HepG2 (cell line): Measurements from ENCODE around the gene HHIPL2.

ENCODE experiments used
- FOXJ3 ChIP-seq: sonication (generic); formaldehyde crosslinking; IDR thresholded peaks from 2 replicates; pipeline ENCODE4 v1.4.0; 2020; ENCODE audit warnings: missing genetic modification reagents, mild to moderate bottlenecking, borderline replicate concordance
- KAT7 ChIP-seq: IDR thresholded peaks from 2 replicates; pipeline ENCODE4 v1.6.1; 2018; ENCODE audit warnings: borderline replicate concordance, missing compliant biosample characterization
- MAFK ChIP-seq, 2 experiments: IDR thresholded peaks in 1 of 2; conservative IDR thresholded peaks in 1 of 2; 2 replicates each; pipeline ENCODE4 v1.6.1; 2011; ENCODE audit warnings: improper control_type of control experiment in 2 of 2, low read length in 2 of 2
- MEIS2 ChIP-seq: sonication (generic); formaldehyde crosslinking; IDR thresholded peaks from 2 replicates; pipeline ENCODE4 v1.9.0; 2021; ENCODE audit warnings: mild to moderate bottlenecking, missing genetic modification reagents
- MXD4 ChIP-seq: IDR thresholded peaks from 2 replicates; pipeline ENCODE4 v1.6.1; 2016; ENCODE audit warnings: mild to moderate bottlenecking, missing biosample characterization, missing genetic modification reagents
- POLR2AphosphoS5 ChIP-seq: IDR thresholded peaks from 2 replicates; pipeline ENCODE4 v1.6.1; 2012; ENCODE audit warnings: low read depth, low read length
- TCF7 ChIP-seq: sonication (generic); IDR thresholded peaks from 2 replicates; pipeline ENCODE4 v1.6.1; 2016; ENCODE audit warnings: antibody characterized with exemption, low read depth
- TGIF2 ChIP-seq: IDR thresholded peaks from 2 replicates; pipeline ENCODE4 v1.6.1; 2016; ENCODE audit warnings: control low read depth, missing compliant biosample characterization
- ZNF224 ChIP-seq: sonication (generic); formaldehyde crosslinking; IDR thresholded peaks from 2 replicates; pipeline ENCODE4 v1.5.0; 2020; ENCODE audit warnings: mild to moderate bottlenecking, missing genetic modification reagents
- TF ChIP-seq, protein P1 (sequence below): sonication (generic); formaldehyde crosslinking; IDR thresholded peaks from 2 replicates; pipeline ENCODE4 v1.5.0; 2020; ENCODE audit warnings: mild to moderate bottlenecking, missing genetic modification reagents, moderate library complexity
- TF ChIP-seq, protein P2 (sequence below): sonication (generic); formaldehyde crosslinking; IDR thresholded peaks from 2 replicates; pipeline ENCODE4 v1.4.0; 2020; ENCODE audit warnings: missing genetic modification reagents, mild to moderate bottlenecking, borderline replicate concordance

DNA sequence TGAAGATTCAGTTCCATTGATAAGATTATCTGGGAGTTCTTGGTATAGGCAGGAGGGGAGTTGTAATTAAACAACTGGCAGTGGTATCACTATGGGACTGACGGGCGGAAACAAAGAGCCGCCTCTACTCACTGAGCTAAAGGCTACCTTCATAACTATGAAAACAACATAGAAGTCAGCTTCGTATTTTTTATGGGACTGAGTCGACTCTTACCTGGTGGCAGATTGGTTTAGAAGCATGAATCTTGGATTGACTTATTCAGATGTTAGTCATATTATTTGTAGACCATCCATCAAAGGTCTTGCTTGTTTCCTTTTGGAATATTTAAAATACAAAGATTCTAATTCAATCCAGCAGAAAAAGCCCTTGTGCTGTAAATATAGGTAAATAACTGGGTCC, 6.3 kb upstream of the HHIPL2 start:
- TF ChIP-seq, protein P1, sequence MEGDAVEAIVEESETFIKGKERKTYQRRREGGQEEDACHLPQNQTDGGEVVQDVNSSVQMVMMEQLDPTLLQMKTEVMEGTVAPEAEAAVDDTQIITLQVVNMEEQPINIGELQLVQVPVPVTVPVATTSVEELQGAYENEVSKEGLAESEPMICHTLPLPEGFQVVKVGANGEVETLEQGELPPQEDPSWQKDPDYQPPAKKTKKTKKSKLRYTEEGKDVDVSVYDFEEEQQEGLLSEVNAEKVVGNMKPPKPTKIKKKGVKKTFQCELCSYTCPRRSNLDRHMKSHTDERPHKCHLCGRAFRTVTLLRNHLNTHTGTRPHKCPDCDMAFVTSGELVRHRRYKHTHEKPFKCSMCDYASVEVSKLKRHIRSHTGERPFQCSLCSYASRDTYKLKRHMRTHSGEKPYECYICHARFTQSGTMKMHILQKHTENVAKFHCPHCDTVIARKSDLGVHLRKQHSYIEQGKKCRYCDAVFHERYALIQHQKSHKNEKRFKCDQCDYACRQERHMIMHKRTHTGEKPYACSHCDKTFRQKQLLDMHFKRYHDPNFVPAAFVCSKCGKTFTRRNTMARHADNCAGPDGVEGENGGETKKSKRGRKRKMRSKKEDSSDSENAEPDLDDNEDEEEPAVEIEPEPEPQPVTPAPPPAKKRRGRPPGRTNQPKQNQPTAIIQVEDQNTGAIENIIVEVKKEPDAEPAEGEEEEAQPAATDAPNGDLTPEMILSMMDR (CRISPR knock-in tag): no peak
- TF ChIP-seq MEIS2 (CRISPR knock-in tag) (no peak), MXD4 (CRISPR knock-in tag) (no peak), TGIF2 (no peak), POLR2AphosphoS5 (no peak), ZNF224 (CRISPR knock-in tag) (no peak), MAFK (conservative IDR thresholded peaks at IDR 0.05 in 1 of 2, IDR thresholded peaks at IDR 0.05 in 1 of 2; ENCODE audit: low read length in 2 of 2) (no peak), TCF7 (no peak), KAT7 (CRISPR knock-in tag) (no peak), FOXJ3 (CRISPR knock-in tag) (no peak)
- TF ChIP-seq, protein P2, sequence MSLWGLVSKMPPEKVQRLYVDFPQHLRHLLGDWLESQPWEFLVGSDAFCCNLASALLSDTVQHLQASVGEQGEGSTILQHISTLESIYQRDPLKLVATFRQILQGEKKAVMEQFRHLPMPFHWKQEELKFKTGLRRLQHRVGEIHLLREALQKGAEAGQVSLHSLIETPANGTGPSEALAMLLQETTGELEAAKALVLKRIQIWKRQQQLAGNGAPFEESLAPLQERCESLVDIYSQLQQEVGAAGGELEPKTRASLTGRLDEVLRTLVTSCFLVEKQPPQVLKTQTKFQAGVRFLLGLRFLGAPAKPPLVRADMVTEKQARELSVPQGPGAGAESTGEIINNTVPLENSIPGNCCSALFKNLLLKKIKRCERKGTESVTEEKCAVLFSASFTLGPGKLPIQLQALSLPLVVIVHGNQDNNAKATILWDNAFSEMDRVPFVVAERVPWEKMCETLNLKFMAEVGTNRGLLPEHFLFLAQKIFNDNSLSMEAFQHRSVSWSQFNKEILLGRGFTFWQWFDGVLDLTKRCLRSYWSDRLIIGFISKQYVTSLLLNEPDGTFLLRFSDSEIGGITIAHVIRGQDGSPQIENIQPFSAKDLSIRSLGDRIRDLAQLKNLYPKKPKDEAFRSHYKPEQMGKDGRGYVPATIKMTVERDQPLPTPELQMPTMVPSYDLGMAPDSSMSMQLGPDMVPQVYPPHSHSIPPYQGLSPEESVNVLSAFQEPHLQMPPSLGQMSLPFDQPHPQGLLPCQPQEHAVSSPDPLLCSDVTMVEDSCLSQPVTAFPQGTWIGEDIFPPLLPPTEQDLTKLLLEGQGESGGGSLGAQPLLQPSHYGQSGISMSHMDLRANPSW: no peak
